AML-193 (cell line): ENCODE data around the gene UFSP2.
A peak's percentile ranks its signal among the peaks of the same experiment; 100 is the strongest.

ENCODE experiments used
- DNase-seq, 2 experiments: peaks; one replicate each; lab custom pipeline; 2025; lab: John Stamatoyannopoulos, UW

The UFSP2 gene

GRCh38 chr4:185426960-185427688 is 1.4 kb upstream of the UFSP2 start:
- no peak for DNase-seq

- DNase-seq, result peak; percentile 49 to 56
Observed at GRCh38 chr4:185424905-185425646, 688 bp downstream of the UFSP2 start.

- no peak for DNase-seq
Observed at GRCh38 chr4:185421366-185422124, 4.2 kb downstream of the UFSP2 start.

DNA sequence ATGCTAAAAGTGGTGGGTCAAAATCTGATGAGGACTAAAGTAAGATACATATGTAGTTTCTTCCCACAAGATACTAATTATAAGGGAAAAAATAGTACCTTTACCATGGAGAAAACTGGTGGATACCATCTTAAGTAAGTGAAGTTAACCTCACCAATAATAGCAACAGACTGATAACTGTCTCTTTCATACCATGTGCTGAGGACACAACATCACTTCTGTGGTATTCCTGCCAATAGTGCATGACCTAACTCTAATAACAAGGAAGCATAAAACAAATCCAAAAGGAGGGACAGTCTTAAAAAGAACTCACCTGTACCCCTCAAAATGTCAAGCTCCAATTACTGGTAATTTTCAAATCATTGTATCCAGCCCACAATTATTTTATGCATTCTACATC is 8.8 kb downstream of the UFSP2 start:
- DNase-seq, result no peak

GRCh38 chr4:185412412-185412811 is 13.4 kb downstream of the UFSP2 start:
- no peak for DNase-seq

- no peak for DNase-seq
Observed at GRCh38 chr4:185411849-185412248, 13.9 kb downstream of the UFSP2 start.

GRCh38 chr4:185408432-185408831 is 17.3 kb downstream of the UFSP2 start:
- no peak for DNase-seq

DNA sequence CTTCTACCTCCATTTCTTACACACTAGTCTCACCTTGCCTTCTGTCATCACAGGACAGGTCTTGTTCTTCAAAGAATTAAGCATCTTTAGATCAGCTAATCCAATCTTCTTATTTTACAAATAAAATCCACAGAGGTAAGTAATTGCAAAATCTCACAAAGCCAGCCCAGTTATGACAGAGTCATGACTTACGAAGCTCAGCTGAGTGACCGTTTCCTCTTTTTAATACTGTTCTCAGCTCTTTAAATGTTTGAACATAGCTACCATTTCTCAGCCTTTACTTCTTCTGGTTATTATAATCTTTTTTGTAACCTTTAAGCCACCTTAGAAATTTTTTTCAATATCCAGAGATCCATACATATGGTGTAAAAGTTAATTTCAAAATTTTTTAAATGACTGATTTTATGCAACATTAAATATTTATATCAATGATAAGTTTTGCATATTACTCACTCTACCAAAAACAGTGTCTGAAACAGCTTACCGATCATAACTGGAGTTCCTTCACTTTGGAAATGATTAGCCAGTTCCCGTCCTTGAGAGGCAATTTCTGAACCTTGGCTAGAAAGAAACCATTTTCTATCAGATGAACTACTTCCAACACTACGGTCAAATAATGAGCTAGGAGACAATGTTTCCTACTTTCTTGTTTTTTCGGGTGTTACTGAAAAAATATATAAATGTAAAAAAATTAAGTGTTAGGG is 20.3 kb downstream of the UFSP2 start:
- DNase-seq, result no peak

DNA sequence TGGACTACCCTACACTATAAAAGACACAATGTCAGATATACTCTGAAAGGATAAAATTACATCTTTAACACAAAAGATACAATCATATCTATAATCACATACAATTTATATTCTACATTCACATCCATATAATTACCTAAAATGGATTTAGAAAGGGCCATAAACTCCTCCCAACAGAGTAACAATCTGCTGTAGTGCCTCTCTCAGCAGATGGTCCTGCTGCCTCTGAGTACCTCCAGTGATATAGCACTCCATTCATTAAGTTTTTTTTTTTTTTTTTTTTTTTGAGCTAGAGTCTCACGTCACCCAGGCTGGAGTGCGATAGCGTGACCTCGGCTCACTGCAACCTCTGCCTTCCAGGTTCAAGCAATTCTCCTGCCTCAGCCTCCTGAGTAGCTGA is 21.7 kb downstream of the UFSP2 start:
- DNase-seq, result no peak

DNA sequence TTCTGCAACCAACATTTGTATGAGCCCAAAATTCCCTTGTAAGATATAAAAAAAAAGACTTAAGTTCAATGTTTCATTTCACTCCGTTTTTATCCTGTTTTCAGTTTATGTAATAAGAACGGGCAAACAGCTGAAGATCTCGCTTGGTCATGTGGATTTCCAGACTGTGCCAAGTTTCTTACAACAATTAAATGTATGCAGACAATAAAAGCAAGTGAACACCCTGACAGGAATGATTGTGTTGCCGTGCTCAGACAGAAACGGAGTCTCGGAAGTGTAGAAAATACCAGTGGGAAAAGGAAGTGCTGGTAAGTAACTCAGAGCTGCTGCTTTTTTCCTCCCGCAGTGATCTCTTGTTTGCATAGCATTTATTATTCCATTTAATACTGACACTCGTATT is 26.3 kb downstream of the UFSP2 start:
- no peak for DNase-seq

- DNase-seq, result no peak
Observed at GRCh38 chr4:185398618-185399017, 27.1 kb downstream of the UFSP2 start.

GRCh38 chr4:185396724-185397385 is 28.9 kb downstream of the UFSP2 start, which contains the start of gene ANKRD37:
Gene ANKRD37, plus strand, starts transcription at chr4:185396841. Its CDS starts 83 bp downstream, at chr4:185396924.
- DNase-seq, result no peak

DNA sequence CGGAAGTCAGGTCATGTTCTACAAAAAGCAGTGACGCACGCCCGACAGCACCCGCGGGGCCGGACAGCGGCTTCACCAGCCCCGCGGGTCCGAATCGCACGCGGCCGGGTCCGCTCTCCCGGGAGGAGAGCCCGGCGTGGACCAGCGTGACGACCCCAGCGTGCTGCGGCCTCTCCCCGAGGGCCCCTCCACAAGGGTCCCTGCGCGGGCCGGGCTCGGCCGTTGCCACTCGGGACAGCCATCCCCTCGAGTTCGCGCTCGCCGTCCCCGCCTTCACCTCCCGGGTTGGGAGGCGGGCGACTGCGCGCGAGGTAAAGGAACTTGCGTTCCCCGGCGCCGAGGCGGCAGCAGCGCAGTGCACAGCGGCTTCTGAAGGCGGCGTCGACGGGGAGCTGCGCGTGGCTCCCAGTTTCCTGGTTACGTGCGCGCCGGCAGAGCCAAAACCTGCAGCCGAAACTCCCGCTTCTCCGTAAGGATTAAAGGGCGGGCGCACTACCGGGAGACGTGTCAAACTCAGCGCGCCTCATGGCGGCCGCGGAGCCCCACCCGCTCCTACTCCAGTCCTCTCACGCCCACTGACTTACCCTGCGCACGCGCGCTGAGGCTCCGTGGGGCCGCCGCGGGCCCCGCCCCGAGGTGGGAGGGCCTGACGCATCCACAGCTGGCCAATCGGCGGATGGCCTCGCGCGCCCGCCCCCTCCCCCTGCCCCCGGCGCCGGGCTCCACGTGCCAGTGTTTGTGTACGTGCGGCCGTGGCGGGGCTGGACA is 29.6 kb downstream of the UFSP2 start:
- peak; percentile 84 to 89 for DNase-seq

- DNase-seq, result no peak
Observed at GRCh38 chr4:185395238-185395955, 30.4 kb downstream of the UFSP2 start, which contains the start of gene LRP2BP. Gene LRP2BP, minus strand, starts transcription at chr4:185395924. Its CDS starts 17,738 bp downstream, at chr4:185378186.

- no peak for DNase-seq
Observed at GRCh38 chr4:185394568-185395237, 31.1 kb downstream of the UFSP2 start.

DNA sequence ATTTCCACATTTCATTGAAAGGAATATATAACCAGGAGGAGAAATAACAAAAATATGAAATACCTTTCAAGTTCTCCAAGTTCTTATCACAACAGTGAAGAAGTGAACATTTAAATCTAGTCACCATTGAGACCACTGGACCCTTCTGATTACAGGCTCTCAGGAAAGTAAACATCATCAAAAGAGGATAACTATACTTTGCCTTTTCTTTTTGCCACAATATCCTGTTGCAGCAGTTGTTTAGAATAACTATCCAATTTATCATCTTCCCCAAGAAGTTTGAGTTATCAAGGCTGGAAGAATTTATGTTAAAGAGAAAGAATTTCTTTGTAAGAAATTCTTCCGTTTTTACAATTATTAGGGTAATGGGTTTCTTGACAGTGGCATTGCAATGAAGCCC is 33.6 kb downstream of the UFSP2 start:
- DNase-seq, result no peak

DNA sequence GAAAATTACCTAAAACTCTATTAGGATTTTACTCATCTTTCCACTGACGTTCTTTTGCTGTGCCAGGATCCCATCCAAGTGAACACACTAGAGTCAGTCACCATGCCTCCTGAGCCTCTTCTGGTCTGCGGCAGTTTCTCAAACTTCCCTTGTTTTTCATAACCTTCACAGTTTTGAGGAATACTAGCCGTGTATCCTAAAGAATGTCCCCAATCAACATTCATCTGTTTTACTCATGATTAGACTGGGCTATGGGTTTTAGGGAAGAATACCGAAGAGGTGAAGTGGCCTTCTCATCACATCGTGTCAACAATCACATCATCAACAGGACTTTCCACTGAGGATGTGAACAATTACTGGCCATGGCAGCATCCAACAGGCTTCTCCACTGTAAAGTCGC is 34.8 kb downstream of the UFSP2 start:
- no peak for DNase-seq

GRCh38 chr4:185387957-185388356 is 37.8 kb downstream of the UFSP2 start:
- DNase-seq, result no peak

DNA sequence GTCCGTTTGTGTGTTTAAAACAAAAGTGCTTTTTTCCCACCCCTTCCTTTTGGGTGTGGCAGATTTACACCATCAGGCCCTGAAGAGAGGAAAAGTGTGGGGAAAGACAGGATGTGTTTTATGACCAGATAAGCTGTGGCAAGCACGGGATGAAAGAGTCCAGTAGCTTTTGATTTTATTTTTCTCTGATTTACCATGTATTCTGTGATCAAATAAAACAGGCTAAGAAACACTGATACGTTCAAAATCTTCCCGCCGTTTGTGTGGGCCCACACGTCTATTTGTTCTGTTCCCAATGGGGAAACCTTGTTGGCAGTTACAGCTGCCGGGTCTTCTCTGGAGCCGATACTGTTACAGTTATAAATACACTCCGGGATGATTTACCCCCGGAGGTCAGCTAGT is 40.8 kb downstream of the UFSP2 start:
- no peak for DNase-seq
